SU-DHL-6 (cell line): Measurements from ENCODE around the gene SPTLC1.

Source experiments
- EZH2phosphoT487 ChIP-seq: fragments of 200-600 bp; sonication (generic), shearing (Covaris generic); conservative IDR thresholded peaks from 2 replicates; pipeline ENCODE4 v1.6.1; 2018; ENCODE audit warnings: mild to moderate bottlenecking, antibody characterized with exemption, low read length, moderate library complexity, mixed read lengths
- TF ChIP-seq, protein P1 (sequence below): fragments of 200-600 bp; sonication (generic); IDR thresholded peaks from one replicate; pipeline ENCODE4 v1.5.1; 2017; ENCODE audit warnings: antibody characterized with exemption, mild to moderate bottlenecking, low read length, moderate library complexity; ENCODE audit not compliant: insufficient read depth, poor library complexity, severe bottlenecking

DNA sequence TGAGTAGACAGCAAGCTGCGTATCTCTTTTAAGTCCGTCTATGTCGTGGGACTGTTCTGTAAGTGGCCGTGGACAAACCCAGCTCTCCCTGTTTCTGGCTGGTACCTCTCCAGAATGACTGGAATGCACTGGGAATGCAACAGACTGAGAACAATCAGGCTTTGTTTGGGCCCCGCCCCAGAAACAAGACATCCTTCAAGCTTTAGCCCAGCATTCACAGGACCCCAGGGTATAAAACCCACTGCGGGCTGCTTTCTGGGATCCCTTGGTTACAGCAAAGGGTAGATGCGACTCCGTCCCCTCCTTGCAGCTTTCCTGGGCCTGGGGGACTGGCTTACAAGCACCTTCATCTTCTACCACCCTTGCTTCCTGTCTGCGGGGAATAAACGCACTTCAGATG lies 45.6 kb upstream of the SPTLC1 start:
- TF ChIP-seq, protein P1, sequence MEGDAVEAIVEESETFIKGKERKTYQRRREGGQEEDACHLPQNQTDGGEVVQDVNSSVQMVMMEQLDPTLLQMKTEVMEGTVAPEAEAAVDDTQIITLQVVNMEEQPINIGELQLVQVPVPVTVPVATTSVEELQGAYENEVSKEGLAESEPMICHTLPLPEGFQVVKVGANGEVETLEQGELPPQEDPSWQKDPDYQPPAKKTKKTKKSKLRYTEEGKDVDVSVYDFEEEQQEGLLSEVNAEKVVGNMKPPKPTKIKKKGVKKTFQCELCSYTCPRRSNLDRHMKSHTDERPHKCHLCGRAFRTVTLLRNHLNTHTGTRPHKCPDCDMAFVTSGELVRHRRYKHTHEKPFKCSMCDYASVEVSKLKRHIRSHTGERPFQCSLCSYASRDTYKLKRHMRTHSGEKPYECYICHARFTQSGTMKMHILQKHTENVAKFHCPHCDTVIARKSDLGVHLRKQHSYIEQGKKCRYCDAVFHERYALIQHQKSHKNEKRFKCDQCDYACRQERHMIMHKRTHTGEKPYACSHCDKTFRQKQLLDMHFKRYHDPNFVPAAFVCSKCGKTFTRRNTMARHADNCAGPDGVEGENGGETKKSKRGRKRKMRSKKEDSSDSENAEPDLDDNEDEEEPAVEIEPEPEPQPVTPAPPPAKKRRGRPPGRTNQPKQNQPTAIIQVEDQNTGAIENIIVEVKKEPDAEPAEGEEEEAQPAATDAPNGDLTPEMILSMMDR = no peak
- TF ChIP-seq EZH2phosphoT487 = no peak
